H9 (cell line): ENCODE data around the gene THSD4. TPM values are rescaled to one million over a fixed set of nuclear protein-coding genes. Genes with fewer than 3 reads are reported as not detected.

Experiments
- DNase-seq: peaks from one replicate; pipeline ENCODE4 v3.0.0-alpha.2; 2017
- H2AFZ ChIP-seq: one replicate; pipeline ENCODE4 v1.6.1; 2013; ENCODE audit warnings: mild to moderate bottlenecking, low read length, control low read depth, moderate library complexity
- H2AK5ac ChIP-seq: 2 replicates; pipeline ENCODE4 v1.6.1; 2013; ENCODE audit warnings: low read length, control low read depth, mixed read lengths; ENCODE audit not compliant: insufficient read length
- H2BK120ac ChIP-seq: one replicate; pipeline ENCODE4 v1.6.1; 2013; ENCODE audit warnings: low read depth, mild to moderate bottlenecking, low read length, control low read depth, inconsistent platforms; ENCODE audit not compliant: poor library complexity, severe bottlenecking
- H2BK12ac ChIP-seq: 2 replicates; pipeline ENCODE4 v1.6.1; 2013; ENCODE audit warnings: low read length, control low read depth, mixed read lengths, low read depth; ENCODE audit not compliant: insufficient read length
- H2BK15ac ChIP-seq: 2 replicates; pipeline ENCODE4 v1.6.1; 2013; ENCODE audit warnings: low read depth, low read length, control low read depth
- H2BK20ac ChIP-seq: one replicate; pipeline ENCODE4 v1.6.1; 2013; ENCODE audit warnings: low read depth, mild to moderate bottlenecking, low read length, control low read depth, inconsistent platforms; ENCODE audit not compliant: poor library complexity, severe bottlenecking
- H2BK5ac ChIP-seq: 2 replicates; pipeline ENCODE4 v1.6.1; 2013; ENCODE audit warnings: low read length, control low read depth, mixed read lengths; ENCODE audit not compliant: insufficient read length
- H3K14ac ChIP-seq: 2 replicates; pipeline ENCODE4 v1.6.1; 2013; ENCODE audit warnings: low read length, control low read depth; ENCODE audit not compliant: insufficient read depth
- H3K18ac ChIP-seq: 2 replicates; pipeline ENCODE4 v1.6.1; 2013; ENCODE audit warnings: low read depth, mild to moderate bottlenecking, mixed read lengths, low read length, control low read depth; ENCODE audit not compliant: insufficient read length
- H3K23ac ChIP-seq: 2 replicates; pipeline ENCODE4 v1.6.1; 2013; ENCODE audit warnings: low read length, control low read depth, mixed read lengths, low read depth; ENCODE audit not compliant: insufficient read length
- H3K23me2 ChIP-seq: 2 replicates; pipeline ENCODE4 v1.6.1; 2013; ENCODE audit warnings: low read depth, mild to moderate bottlenecking, mixed read lengths, low read length, control low read depth; ENCODE audit not compliant: insufficient read length, poor library complexity, severe bottlenecking
- H3K27ac ChIP-seq: 2 replicates; pipeline ENCODE4 v1.5.1; 2013; ENCODE audit warnings: low read length, control low read depth, mixed read lengths, low read depth; ENCODE audit not compliant: insufficient read length
- H3K27me3 ChIP-seq: 2 replicates; pipeline ENCODE4 v1.6.1; 2013; ENCODE audit warnings: low read length, control low read depth, inconsistent platforms; ENCODE audit not compliant: insufficient read depth
- H3K4ac ChIP-seq: 2 replicates; pipeline ENCODE4 v1.6.1; 2013; ENCODE audit warnings: low read depth, mild to moderate bottlenecking, control low read depth, inconsistent platforms, low read length, moderate library complexity
- H3K4me1 ChIP-seq: 2 replicates; pipeline ENCODE4 v1.6.1; 2013; ENCODE audit warnings: low read length, control low read depth, inconsistent platforms; ENCODE audit not compliant: insufficient read depth
- H3K4me2 ChIP-seq: 2 replicates; pipeline ENCODE4 v1.6.1; 2013; ENCODE audit warnings: low read length, control low read depth, mixed read lengths; ENCODE audit not compliant: insufficient read length, insufficient read depth
- H3K56ac ChIP-seq: 2 replicates; pipeline ENCODE4 v1.6.1; 2013; ENCODE audit warnings: low read depth, mild to moderate bottlenecking, mixed read lengths, low read length, control low read depth; ENCODE audit not compliant: insufficient read length
- H3K79me1 ChIP-seq: 2 replicates; pipeline ENCODE4 v1.6.1; 2013; ENCODE audit warnings: low read depth, mild to moderate bottlenecking, moderate library complexity, low read length, control low read depth, inconsistent platforms; ENCODE audit not compliant: insufficient read depth, poor library complexity, severe bottlenecking
- H3K79me2 ChIP-seq: 2 replicates; pipeline ENCODE4 v1.6.1; 2013; ENCODE audit warnings: low read length, control low read depth, inconsistent platforms; ENCODE audit not compliant: insufficient read depth
- H3K9ac ChIP-seq: 2 replicates; pipeline ENCODE4 v1.6.1; 2013; ENCODE audit warnings: low read length, control low read depth, mixed read lengths; ENCODE audit not compliant: insufficient read length; ENCODE audit errors: extremely low read depth
- H3K9me3 ChIP-seq: one replicate; pipeline ENCODE4 v1.6.1; 2013; ENCODE audit warnings: low read depth, low read length, inconsistent platforms; ENCODE audit not compliant: control insufficient read depth
- H3T11ph ChIP-seq: one replicate; pipeline ENCODE4 v1.6.1; 2013; ENCODE audit warnings: mild to moderate bottlenecking, low read length, control low read depth, inconsistent platforms
- H4K20me1 ChIP-seq: one replicate; pipeline ENCODE4 v1.6.1; 2013; ENCODE audit not compliant: control insufficient read depth, insufficient read length, insufficient read depth
- H4K5ac ChIP-seq: 2 replicates; pipeline ENCODE4 v1.6.1; 2013; ENCODE audit warnings: low read depth, mild to moderate bottlenecking, mixed read lengths, low read length, control low read depth; ENCODE audit not compliant: insufficient read length
- H4K8ac ChIP-seq: replicated peaks from 2 replicates; pipeline ENCODE4 v1.6.1; 2013; ENCODE audit warnings: low read length, control low read depth, mixed read lengths, low read depth; ENCODE audit not compliant: insufficient read length
- H4K91ac ChIP-seq: 2 replicates; pipeline ENCODE4 v1.6.1; 2013; ENCODE audit warnings: low read depth, mild to moderate bottlenecking, moderate library complexity, mixed read lengths, low read length, control low read depth; ENCODE audit not compliant: insufficient read length
- H3K27ac Mint-ChIP-seq, 3 experiments: 2 replicates in 2 of 3; 3 replicates in 1 of 3; pipeline ENCODE4 v1.8.0; 2020 to 2021; ENCODE audit warnings: mixed read lengths in 3 of 3, mild to moderate bottlenecking in 1 of 3, moderate library complexity in 1 of 3
- H3K27me3 Mint-ChIP-seq: 2 replicates; pipeline ENCODE4 v1.8.0; 2021; ENCODE audit warnings: low read depth, mild to moderate bottlenecking, moderate library complexity, mixed read lengths
- H3K36me3 Mint-ChIP-seq, 3 experiments: 2 replicates in 2 of 3; 3 replicates in 1 of 3; pipeline ENCODE4 v1.8.0; 2020 to 2021; ENCODE audit warnings: low read depth in 3 of 3, mixed read lengths in 3 of 3; ENCODE audit not compliant: insufficient read depth in 1 of 3
- H3K4me1 Mint-ChIP-seq, 2 experiments: 2 replicates each; pipeline ENCODE4 v1.8.0; 2020; ENCODE audit warnings: mixed read lengths in 2 of 2
- H3K4me3 Mint-ChIP-seq, 2 experiments: 2 replicates in 1 of 2; 3 replicates in 1 of 2; pipeline ENCODE4 v1.8.0; 2020 to 2021; ENCODE audit warnings: mild to moderate bottlenecking in 2 of 2, mixed read lengths in 2 of 2, moderate library complexity in 1 of 2
- H3K9me3 Mint-ChIP-seq, 2 experiments: 2 replicates in 1 of 2; 3 replicates in 1 of 2; pipeline ENCODE4 v1.8.0; 2020; ENCODE audit warnings: mild to moderate bottlenecking in 2 of 2, mixed read lengths in 2 of 2, moderate library complexity in 1 of 2
- WGBS: extraction: QIAGEN DNeasy Blood & Tissue Kit; methylation state at CpG from one replicate; pipeline ENCODE4 v1.1.7; 2013; ENCODE audit warnings: missing lambda C conversion rate, low lambda C conversion rate, mixed read lengths; ENCODE audit not compliant: insufficient read length; ENCODE audit errors: extremely low coverage; 5-methylcytosine and 5-hydroxymethylcytosine counted together
- total RNA-seq: library from RNA; stranded (reverse); gene quantifications from 2 replicates; pipeline ENCODE4 v1.2.1, GENCODE V29; 2021
- TF ChIP-seq, protein P1 (sequence below): fragments of 200-600 bp; sonication (generic); conservative IDR thresholded peaks from 3 replicates; pipeline ENCODE4 v1.8.0; 2021; ENCODE audit warnings: antibody characterized with exemption, mild to moderate bottlenecking

The THSD4 gene
- total RNA-seq, 1 experiment from 2014 or later: 5.5 TPM

- H2BK15ac ChIP-seq: no peak overlapping the region
- DNase-seq: no peak
- H3K9me3 Mint-ChIP-seq: no peaks in the 10 kb centered on the region
- H3K27me3 Mint-ChIP-seq: no peaks in the 10 kb centered on the region
- no peak overlapping the region for H3K14ac ChIP-seq
- H4K20me1 ChIP-seq: no peaks in the 10 kb centered on the region
- no peaks in the 10 kb centered on the region; a peak in 1 of 7 replicates for H3K36me3 Mint-ChIP-seq
- H3T11ph ChIP-seq: no peak overlapping the region
- H3K27ac Mint-ChIP-seq: peak overlapping the region in 2 of 3 experiments; percentile 15 to 42; a peak in 2 of 7 replicates
- no peak overlapping the region for H3K4ac ChIP-seq
- H2AK5ac ChIP-seq: no peak overlapping the region
- no peak overlapping the region for H4K8ac ChIP-seq
- H3K27me3 ChIP-seq: no peaks in the 10 kb centered on the region
- no peak overlapping the region for H2BK20ac ChIP-seq
- H3K79me1 ChIP-seq: no peaks in the 10 kb centered on the region
- no peak overlapping the region for H3K56ac ChIP-seq
- H2AFZ ChIP-seq: no peak overlapping the region
- H4K5ac ChIP-seq: no peak overlapping the region
- no peaks in the 10 kb centered on the region for H3K23me2 ChIP-seq
- no peak overlapping the region for H3K4me3 Mint-ChIP-seq
- WGBS: no CpG with 5 or more reads among the region's 3 CpGs
- no peak overlapping the region for H3K18ac ChIP-seq
- H3K23ac ChIP-seq: no peak overlapping the region
- TF ChIP-seq, protein P1, sequence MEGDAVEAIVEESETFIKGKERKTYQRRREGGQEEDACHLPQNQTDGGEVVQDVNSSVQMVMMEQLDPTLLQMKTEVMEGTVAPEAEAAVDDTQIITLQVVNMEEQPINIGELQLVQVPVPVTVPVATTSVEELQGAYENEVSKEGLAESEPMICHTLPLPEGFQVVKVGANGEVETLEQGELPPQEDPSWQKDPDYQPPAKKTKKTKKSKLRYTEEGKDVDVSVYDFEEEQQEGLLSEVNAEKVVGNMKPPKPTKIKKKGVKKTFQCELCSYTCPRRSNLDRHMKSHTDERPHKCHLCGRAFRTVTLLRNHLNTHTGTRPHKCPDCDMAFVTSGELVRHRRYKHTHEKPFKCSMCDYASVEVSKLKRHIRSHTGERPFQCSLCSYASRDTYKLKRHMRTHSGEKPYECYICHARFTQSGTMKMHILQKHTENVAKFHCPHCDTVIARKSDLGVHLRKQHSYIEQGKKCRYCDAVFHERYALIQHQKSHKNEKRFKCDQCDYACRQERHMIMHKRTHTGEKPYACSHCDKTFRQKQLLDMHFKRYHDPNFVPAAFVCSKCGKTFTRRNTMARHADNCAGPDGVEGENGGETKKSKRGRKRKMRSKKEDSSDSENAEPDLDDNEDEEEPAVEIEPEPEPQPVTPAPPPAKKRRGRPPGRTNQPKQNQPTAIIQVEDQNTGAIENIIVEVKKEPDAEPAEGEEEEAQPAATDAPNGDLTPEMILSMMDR: no peak
- no peak overlapping the region for H2BK5ac ChIP-seq
- peaks cover 12% of the 10 kb centered on the region for H3K4me1 ChIP-seq
- no peak overlapping the region for H3K9ac ChIP-seq
- no peak overlapping the region for H2BK12ac ChIP-seq
- H3K9me3 ChIP-seq: no peaks in the 10 kb centered on the region
- peaks cover 39 to 50% of the 10 kb centered on the region in 2 experiments for H3K4me1 Mint-ChIP-seq
- no peak overlapping the region for H3K27ac ChIP-seq
- H4K91ac ChIP-seq: no peak overlapping the region
- H3K4me2 ChIP-seq: no peak overlapping the region
- H2BK120ac ChIP-seq: no peak overlapping the region
- H3K79me2 ChIP-seq: no peaks in the 10 kb centered on the region
Measured at GRCh38 chr15:71679223-71679792, 564.0 kb downstream of the THSD4 start.
